ENCODE measurements around the gene SUSD4.

DNA sequence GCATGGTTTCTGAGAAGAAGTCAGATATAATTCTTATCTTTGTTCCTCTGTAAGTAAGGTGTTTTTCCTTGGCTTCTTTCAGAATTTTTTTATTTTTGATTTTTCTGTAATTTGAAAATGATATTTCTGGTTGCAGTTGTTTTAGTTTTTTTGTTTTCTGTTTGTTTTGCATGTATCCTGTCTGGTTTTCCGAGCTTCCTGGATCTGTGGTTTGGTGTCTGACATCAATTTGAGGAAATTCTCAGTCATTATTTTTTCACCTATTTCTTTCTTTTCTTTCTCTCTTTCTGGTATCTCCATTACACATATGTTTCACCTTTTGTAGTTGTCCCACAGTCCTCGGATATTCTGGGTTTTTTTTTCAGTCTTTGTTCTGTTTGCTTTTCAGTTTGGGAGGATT is 123.9 kb downstream of the SUSD4 start:
- TF ChIP-seq, protein P1, sequence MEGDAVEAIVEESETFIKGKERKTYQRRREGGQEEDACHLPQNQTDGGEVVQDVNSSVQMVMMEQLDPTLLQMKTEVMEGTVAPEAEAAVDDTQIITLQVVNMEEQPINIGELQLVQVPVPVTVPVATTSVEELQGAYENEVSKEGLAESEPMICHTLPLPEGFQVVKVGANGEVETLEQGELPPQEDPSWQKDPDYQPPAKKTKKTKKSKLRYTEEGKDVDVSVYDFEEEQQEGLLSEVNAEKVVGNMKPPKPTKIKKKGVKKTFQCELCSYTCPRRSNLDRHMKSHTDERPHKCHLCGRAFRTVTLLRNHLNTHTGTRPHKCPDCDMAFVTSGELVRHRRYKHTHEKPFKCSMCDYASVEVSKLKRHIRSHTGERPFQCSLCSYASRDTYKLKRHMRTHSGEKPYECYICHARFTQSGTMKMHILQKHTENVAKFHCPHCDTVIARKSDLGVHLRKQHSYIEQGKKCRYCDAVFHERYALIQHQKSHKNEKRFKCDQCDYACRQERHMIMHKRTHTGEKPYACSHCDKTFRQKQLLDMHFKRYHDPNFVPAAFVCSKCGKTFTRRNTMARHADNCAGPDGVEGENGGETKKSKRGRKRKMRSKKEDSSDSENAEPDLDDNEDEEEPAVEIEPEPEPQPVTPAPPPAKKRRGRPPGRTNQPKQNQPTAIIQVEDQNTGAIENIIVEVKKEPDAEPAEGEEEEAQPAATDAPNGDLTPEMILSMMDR (conservative IDR thresholded peaks at IDR 0.05 in 1 of 2, IDR thresholded peaks at IDR 0.05 in 1 of 2; ENCODE audit: extremely low read depth in 1 of 2, insufficient read depth in 1 of 2, low read depth in 1 of 2, low read length in 2 of 2): no peak
- TF ChIP-seq EZH2 (IDR thresholded peaks at IDR 0.05; ENCODE audit: borderline replicate concordance, low read length): no peak
